MV-4-11 (cell line): ENCODE results near the gene GTF2A1L.
"Not testable (repeated sequence)": the region's sequence is repeated elsewhere in the genome, so short reads cannot be mapped to it uniquely, and the experiment has no call there.

Source experiments
- DNase-seq: peaks from one replicate; lab custom pipeline; 2025; lab: John Stamatoyannopoulos, UW

GTF2A1L gene

DNA sequence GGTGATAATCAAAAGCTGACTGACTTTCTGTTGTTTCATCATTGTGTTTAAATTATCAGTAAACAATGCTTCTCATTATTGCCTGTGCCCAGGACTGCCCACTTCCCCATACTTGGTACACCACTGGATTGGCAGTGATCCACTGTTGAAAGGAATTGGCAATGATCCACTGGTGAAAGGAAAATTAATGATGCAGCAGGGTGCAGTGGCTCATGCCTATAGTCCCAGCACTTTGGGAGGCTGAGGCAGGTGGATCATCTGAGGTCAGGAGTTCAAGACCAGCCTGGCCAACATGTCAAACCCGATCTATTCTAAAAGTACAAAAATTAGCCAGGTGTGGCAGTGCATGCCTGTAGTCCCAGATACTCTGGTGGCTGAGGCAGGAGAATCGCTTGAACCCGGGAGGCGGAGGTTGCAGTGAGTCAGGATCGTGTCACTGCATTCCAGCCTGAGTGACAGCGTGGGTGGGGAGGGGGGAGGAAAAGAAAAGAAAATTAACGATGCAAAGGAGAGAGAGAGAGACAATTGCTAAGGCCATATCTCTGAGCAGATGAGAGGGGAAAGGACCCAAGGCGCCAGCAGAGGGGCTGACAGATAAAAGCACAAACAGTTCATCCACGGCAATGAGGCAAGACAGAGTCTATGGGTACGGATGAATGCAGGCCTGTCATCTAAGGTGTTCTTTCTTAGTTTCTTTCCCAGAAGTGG is 10.2 kb upstream of the GTF2A1L start:
- peak; percentile 1 for DNase-seq

- DNase-seq, result no peak
These were observed 4.4 kb upstream of the GTF2A1L start for GRCh38 chr2:48613211-48613610.

- not testable (repeated sequence) for DNase-seq
These were observed 3.1 kb upstream of the GTF2A1L start for GRCh38 chr2:48614581-48614980.

DNA sequence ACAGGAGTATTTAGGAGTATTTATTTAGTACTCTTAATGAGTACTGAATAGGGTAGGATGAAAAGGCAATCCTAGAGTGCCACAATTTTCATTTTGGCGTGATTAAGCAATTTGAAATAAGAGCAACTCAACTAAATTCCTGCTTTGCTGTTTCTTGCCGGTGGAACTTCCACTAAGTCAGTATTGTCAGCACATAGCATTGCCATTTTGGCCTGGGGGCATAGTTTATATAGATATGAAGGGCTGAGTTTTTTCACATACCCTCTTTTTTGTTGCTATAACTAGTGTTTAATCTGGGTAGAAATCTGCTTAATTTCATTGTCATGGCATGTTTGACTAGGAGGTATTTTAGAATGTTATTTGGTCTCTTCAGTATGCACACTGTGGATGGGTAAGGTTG is 1.9 kb downstream of the GTF2A1L start:
- no peak for DNase-seq

GRCh38 chr2:48620604-48621003 is 2.9 kb downstream of the GTF2A1L start:
- no peak for DNase-seq

GRCh38 chr2:48622691-48623090 is 5.0 kb downstream of the GTF2A1L start:
- not testable (repeated sequence) for DNase-seq

- DNase-seq, result no peak
These were observed 7.0 kb downstream of the GTF2A1L start for GRCh38 chr2:48624696-48625095.

- DNase-seq, result no peak
These were observed 8.4 kb downstream of the GTF2A1L start for GRCh38 chr2:48626047-48626446.

- no peak for DNase-seq
These were observed 15.5 kb downstream of the GTF2A1L start for GRCh38 chr2:48633143-48633542.

DNA sequence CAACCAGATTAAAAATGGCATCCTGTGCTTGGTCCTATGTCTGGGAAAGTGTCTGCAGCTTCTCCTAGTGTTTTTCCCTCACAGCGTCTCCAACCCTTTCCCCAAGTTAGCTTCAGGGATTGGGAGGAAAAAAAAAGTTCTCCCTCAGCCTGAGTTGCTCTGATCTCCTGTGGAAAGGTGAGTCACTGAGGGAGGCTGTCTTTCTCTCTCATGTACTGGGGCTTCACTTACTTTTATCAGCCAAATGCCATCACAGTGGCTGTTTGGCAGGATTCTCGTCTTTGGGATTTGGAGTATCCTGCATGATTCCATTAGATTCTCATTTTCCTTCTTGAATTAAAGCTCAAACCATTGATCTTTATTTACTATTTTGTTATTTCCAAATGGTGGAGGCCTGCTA is 18.1 kb downstream of the GTF2A1L start:
- DNase-seq, result no peak

DNA sequence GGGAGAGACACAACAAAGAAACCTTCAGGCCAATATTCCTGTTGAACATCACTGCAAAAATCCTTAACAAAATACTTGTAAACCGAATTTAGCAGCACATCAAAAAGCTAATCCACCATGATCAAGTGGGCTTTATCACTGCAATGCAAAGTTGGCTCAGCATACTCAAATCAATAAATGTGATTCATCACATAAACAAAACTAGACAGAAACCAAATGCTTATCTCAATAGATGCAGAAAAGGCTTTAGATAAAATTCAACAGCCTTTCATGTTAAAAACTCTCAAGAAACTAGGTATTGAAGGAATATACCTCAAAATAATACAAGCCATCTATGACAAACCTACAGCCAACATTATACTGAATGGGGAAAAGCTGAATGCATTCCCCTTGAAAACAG is 20.6 kb downstream of the GTF2A1L start:
- DNase-seq, result no peak

GRCh38 chr2:48651158-48651790 is 33.6 kb downstream of the GTF2A1L start:
- no peak for DNase-seq

DNA sequence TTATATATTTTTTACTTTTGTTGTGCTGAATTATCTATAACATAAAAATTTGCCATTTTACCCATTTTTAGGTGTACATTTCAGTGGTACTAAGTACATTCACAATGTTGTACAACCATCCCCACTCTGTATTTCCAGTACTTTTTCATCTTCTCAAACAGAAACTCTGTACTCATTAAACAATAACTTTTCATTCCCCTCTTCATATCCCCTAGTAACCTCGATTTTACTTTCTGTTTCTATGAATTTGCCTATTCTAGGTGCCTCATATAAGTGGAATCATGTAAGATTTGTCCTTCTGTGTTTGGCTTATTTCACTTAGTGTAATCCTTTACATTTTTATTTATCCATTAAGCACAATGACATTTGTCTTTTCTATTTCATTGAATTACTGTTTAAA is 51.3 kb downstream of the GTF2A1L start:
- no peak for DNase-seq

GRCh38 chr2:48673581-48673980 is 55.9 kb downstream of the GTF2A1L start:
- no peak for DNase-seq

DNA sequence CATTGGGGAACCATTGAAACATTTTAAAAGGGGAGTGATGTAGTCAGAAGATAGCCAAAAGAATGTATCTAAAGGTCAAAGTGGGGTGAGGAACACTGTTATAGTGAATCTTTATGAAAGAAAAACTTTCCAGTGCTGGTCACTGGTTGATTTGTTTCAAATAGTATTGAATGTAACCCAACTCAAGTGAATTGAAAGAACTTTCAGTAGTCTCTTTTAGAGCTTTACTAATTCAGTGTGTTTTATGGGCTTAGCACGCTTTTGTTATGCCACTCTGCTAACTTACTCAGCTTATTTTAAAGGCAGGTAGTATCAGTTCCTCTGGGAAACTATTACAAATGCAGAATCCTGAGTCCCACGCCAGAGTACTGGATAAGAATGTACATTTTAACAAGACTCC is 57.3 kb downstream of the GTF2A1L start:
- no peak for DNase-seq

DNA sequence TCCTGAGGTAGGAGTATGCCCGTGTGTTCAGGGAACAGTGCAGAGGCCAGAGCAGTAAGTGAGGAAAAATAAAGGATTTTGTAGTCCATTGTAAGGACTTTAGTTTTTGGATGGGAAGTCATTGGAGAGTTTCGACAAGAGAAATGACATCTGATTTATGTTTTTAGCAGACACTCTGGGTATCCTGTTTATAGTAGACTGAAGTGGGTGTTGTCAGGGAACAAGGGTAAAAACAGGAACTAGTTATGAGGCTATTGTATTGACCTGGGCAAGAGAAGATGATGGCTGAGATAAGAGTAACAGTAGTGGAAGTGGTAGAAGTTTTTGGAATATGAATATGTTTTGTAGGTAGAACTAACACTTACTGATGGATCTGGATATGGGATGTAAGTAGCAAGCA is 59.8 kb downstream of the GTF2A1L start:
- no peak for DNase-seq

- DNase-seq, result no peak
These were observed 67.5 kb downstream of the GTF2A1L start for GRCh38 chr2:48685126-48685525.

DNA sequence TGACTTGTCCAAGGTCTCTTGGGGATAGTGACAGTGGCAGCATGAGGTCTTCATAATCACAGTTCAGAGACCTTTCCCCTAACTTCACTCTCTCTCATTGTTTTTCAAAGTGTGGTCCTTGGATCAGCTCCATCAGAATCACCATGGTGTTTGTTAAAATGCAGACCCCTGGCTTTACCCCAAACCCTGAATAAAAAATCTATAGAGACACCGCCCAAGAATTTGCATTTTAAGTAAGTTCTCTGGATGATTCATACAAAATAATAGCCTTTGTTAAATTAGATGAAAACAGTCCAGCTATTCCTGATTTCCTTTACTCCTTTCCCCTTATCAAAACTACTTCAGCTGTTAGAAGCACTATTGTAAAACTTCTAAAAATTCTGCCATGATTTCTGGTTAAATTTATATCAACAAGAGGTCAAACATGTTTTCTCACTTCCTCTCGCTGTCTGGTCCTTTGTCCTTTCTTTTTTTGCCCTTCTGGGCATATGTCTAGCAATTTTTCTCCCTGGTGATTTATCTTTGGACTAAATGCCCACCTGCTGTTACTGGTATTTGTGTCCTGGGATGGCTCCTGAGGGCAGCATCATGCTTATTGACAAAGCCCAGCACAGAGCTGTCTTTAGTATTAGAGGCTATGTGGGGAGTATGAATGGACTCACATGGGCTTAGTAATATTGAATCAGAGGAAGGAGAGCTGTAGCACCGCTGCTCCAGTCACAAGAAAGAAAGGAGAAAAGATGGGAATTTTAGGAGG is 74.5 kb downstream of the GTF2A1L start:
- DNase-seq, result no peak

GRCh38 chr2:48693066-48693465 is 75.4 kb downstream of the GTF2A1L start:
- no peak for DNase-seq

- no peak for DNase-seq
These were observed 76.0 kb downstream of the GTF2A1L start for GRCh38 chr2:48693645-48694044.

DNA sequence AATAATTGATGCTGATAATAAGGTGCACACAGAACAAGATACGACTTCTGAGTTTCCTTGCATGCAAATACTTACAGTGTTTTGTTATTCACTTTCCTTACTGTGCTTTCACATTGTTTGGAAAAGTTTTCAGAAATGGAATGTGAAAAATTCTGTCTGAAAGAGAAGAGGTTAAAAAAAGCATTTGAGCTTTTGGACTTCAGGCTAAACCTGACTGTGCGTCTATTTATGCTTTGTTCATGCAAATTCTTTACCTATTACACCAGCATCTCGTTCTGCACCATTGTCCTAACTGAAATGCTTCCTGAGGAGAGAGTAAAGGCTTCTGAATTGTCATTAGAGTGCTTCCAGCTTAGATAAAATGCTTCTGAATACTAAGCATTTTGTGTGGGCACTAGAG is 76.5 kb downstream of the GTF2A1L start:
- no peak for DNase-seq

DNA sequence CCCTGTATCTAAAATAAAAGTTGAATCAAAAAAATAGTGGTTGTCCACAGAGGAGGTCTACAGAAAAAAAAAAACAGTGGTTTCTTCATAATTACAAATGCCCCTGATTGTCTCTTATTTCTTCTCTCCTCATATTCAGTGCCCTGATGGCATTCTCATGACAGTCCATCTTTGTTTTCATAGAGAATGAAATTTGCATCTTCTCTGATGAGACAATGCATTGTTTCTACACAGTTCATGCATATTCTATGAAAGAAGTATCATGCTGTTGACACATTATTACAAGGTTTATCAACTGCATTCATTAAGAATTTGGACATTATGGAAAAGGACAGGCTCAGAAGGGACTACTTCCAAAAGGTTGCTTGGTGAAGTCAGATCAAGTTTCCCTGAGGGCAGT is 78.3 kb downstream of the GTF2A1L start:
- DNase-seq, result no peak

DNA sequence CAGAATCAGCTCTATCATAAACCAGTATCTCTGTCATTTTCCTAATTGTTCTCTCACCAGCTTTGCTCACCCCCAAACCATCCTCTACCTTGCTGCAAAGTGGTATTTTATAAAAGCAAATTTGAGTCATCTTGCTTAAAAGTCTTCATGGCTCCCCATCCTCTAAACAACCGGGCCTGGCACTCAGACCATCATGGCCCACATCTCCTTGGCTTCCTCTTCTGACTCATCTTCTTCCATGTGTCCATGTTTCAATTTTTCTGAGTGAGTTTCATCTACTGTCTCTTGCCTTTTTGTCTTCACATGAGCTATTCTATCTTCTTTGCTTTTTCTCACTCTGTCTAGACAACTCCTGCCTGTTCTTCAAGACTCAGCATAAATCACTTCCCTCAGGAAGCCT is 79.2 kb downstream of the GTF2A1L start:
- no peak for DNase-seq
